Fibroblast of lung (primary cell): ENCODE results near the gene BZW2. TPM values are rescaled to one million over a fixed set of nuclear protein-coding genes. Genes with fewer than 3 reads are reported as not detected.
"Not testable (repeated sequence)": the region's sequence is repeated elsewhere in the genome, so short reads cannot be mapped to it uniquely, and the experiment has no call there.

Source experiments
- DNase-seq, 2 donors: peaks; one replicate each; pipeline versions ENCODE4 v3.0.0 to v3.0.0-alpha.2; 2010; ENCODE audit warnings: low read depth in 2 of 2
- H2AFZ ChIP-seq: 2 replicates; pipeline ENCODE4 v1.5.1; 2012; ENCODE audit warnings: low read length, control low read depth, inconsistent platforms
- H3K27ac ChIP-seq: 2 replicates; pipeline ENCODE4 v1.5.1; 2011; ENCODE audit warnings: low read length, control low read depth; ENCODE audit not compliant: insufficient read depth
- H3K27me3 ChIP-seq: 2 replicates; pipeline ENCODE4 v1.5.1; 2011; ENCODE audit warnings: mild to moderate bottlenecking, low read length; ENCODE audit not compliant: control insufficient read depth, insufficient read depth
- H3K36me3 ChIP-seq: 2 replicates; pipeline ENCODE4 v1.5.1; 2011; ENCODE audit warnings: low read length; ENCODE audit not compliant: control insufficient read depth, insufficient read depth
- H3K4me1 ChIP-seq: 2 replicates; pipeline ENCODE4 v1.5.1; 2011; ENCODE audit warnings: low read length; ENCODE audit not compliant: control insufficient read depth, insufficient read depth; ENCODE audit errors: extremely low read depth
- H3K4me2 ChIP-seq: 2 replicates; pipeline ENCODE4 v1.5.1; 2011; ENCODE audit warnings: low read length, control low read depth; ENCODE audit not compliant: insufficient read depth; ENCODE audit errors: extremely low read depth
- H3K4me3 ChIP-seq, 4 experiments: fragments of 200-600 bp in 1 of 4; sonication (generic) in 1 of 4; replicated peaks in 1 of 4; 2 replicates each; pipeline ENCODE4 v1.5.1; 2011 to 2016; ENCODE audit warnings: low read length in 4 of 4, low read depth in 3 of 4, mild to moderate bottlenecking in 3 of 4, control low read depth in 2 of 4, inconsistent platforms in 1 of 4, mixed read lengths in 1 of 4; ENCODE audit not compliant: insufficient read depth in 1 of 4; ENCODE audit errors: control extremely low read depth in 1 of 4
- H3K79me2 ChIP-seq: 2 replicates; pipeline ENCODE4 v1.5.1; 2012; ENCODE audit warnings: mild to moderate bottlenecking, low read length, inconsistent platforms; ENCODE audit not compliant: control insufficient read depth, insufficient read depth
- H3K9ac ChIP-seq: 2 replicates; pipeline ENCODE4 v1.5.1; 2011; ENCODE audit warnings: mild to moderate bottlenecking, low read length, control low read depth; ENCODE audit not compliant: insufficient read depth
- H3K9me3 ChIP-seq: 2 replicates; pipeline ENCODE4 v1.5.1; 2012; ENCODE audit warnings: low read depth, low read length; ENCODE audit not compliant: control insufficient read depth, insufficient read depth
- H4K20me1 ChIP-seq: 2 replicates; pipeline ENCODE4 v1.5.1; 2011; ENCODE audit warnings: low read length; ENCODE audit not compliant: control insufficient read depth, insufficient read depth; ENCODE audit errors: extremely low read depth
- EZH2 ChIP-seq: IDR thresholded peaks from 2 replicates; pipeline ENCODE4 v1.5.1; 2012; ENCODE audit warnings: low read length, control low read depth, mild to moderate bottlenecking; ENCODE audit errors: missing control alignments
- polyA plus RNA-seq, 2 donors: library from polyadenylated mRNA; depleted of rRNA in 1 of 2; stranded (reverse) in 1 of 2; unstranded in 1 of 2; fragments of >200 nt; gene quantifications; 2 replicates each; pipeline ENCODE4 v1.2.1, GENCODE V29; 2011 to 2012; ENCODE audit warnings: missing spikeins in 1 of 2
- total RNA-seq: library from RNA; depleted of rRNA; stranded (reverse); fragments of >200 nt; gene quantifications from 2 replicates; pipeline ENCODE4 v1.2.1, GENCODE V29; 2014
- TF ChIP-seq, protein P1 (sequence below), 2 donors: IDR thresholded peaks in 1 of 2; conservative IDR thresholded peaks in 1 of 2; 1 replicate in 1 of 2; 2 replicates in 1 of 2; pipeline ENCODE4 v1.5.1; 2011 to 2012; ENCODE audit warnings: low read length in 2 of 2, control low read depth in 1 of 2, inconsistent platforms in 1 of 2, low read depth in 1 of 2, mild to moderate bottlenecking in 1 of 2

BZW2 gene
- total and polyA plus RNA-seq, 2 donors (not counting 1 experiment from before 2014, with no cell fraction given): 43.3 to 88.8 TPM

DNA sequence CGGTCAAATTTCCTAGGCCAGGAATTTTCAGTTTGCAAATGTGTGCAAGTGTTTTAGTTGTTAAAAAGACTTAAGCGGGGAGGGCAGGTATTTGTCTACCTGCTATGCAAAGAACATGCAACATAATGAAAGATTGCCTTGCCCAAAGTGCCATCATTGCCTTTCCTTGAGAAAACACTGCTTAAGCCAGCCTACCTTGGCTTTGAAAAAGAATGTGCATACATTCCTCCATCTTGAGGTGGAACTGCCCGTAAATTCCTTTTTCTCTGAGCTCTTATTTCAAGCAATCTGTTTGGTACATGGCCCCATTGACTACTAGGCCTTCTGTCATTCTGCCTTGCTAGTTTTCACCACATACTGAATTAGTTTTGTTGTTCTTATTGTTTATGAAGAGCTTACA, 29.3 kb downstream of the BZW2 start:
- Histone ChIP-seq H3K9me3 (no peaks in the 10 kb centered on the region), H3K9ac (no peak overlapping the region), H3K79me2 (peaks cover 10% of the 10 kb centered on the region), H3K27ac (no peak overlapping the region), H4K20me1 (no peaks in the 10 kb centered on the region), H3K4me3 (no peak overlapping the region), H3K27me3 (no peaks in the 10 kb centered on the region), H3K4me1 (peaks cover 2% of the 10 kb centered on the region), H2AFZ (no peak overlapping the region), H3K4me2 (no peak overlapping the region), H3K36me3 (no peaks in the 10 kb centered on the region)
- no peak for DNase-seq
- TF ChIP-seq EZH2: no peak
- TF ChIP-seq, protein P1, sequence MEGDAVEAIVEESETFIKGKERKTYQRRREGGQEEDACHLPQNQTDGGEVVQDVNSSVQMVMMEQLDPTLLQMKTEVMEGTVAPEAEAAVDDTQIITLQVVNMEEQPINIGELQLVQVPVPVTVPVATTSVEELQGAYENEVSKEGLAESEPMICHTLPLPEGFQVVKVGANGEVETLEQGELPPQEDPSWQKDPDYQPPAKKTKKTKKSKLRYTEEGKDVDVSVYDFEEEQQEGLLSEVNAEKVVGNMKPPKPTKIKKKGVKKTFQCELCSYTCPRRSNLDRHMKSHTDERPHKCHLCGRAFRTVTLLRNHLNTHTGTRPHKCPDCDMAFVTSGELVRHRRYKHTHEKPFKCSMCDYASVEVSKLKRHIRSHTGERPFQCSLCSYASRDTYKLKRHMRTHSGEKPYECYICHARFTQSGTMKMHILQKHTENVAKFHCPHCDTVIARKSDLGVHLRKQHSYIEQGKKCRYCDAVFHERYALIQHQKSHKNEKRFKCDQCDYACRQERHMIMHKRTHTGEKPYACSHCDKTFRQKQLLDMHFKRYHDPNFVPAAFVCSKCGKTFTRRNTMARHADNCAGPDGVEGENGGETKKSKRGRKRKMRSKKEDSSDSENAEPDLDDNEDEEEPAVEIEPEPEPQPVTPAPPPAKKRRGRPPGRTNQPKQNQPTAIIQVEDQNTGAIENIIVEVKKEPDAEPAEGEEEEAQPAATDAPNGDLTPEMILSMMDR (conservative IDR thresholded peaks at IDR 0.05 in 1 of 2, IDR thresholded peaks at IDR 0.05 in 1 of 2; ENCODE audit: low read depth in 1 of 2, low read length in 2 of 2): no peak

DNA sequence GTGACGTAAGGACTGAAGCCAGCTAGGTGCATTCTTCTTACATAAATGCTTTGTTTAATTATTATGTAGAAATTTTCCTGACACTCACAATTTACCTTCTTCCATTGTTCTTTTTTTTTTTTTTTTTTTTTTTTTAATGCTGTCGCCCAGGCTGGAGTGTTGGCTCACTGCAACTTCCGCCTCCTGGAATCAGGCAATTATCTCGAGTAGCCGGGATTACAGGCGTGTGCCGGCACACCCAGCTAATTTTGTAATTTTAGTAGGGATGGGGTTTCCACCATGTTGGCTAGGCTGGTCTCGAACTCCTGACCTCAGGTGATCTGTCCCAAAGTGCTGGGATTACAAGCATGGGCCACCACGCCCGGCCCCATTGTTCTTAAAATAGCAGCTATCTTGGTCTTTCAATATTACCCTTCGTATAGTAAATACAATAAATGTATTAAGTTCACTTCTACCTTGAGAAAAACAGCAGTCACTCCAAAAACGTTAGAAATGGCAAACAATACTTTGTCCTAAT, 32.1 kb downstream of the BZW2 start:
- H3K4me1 ChIP-seq: no peaks in the 10 kb centered on the region
- H3K36me3 ChIP-seq: no peaks in the 10 kb centered on the region
- no peak for DNase-seq
- no peaks in the 10 kb centered on the region for H4K20me1 ChIP-seq
- no peak for TF ChIP-seq EZH2
- TF ChIP-seq, protein P1 (conservative IDR thresholded peaks at IDR 0.05 in 1 of 2, IDR thresholded peaks at IDR 0.05 in 1 of 2; ENCODE audit: low read depth in 1 of 2, low read length in 2 of 2): no peak
- H3K27me3 ChIP-seq: no peaks in the 10 kb centered on the region
- no peak overlapping the region for H3K9ac ChIP-seq
- H3K9me3 ChIP-seq: no peaks in the 10 kb centered on the region
- no peaks in the 10 kb centered on the region for H3K79me2 ChIP-seq
- no peak overlapping the region for H3K27ac ChIP-seq
- H2AFZ ChIP-seq: no peak overlapping the region
- no peak overlapping the region for H3K4me2 ChIP-seq
- no peak overlapping the region for H3K4me3 ChIP-seq

DNA sequence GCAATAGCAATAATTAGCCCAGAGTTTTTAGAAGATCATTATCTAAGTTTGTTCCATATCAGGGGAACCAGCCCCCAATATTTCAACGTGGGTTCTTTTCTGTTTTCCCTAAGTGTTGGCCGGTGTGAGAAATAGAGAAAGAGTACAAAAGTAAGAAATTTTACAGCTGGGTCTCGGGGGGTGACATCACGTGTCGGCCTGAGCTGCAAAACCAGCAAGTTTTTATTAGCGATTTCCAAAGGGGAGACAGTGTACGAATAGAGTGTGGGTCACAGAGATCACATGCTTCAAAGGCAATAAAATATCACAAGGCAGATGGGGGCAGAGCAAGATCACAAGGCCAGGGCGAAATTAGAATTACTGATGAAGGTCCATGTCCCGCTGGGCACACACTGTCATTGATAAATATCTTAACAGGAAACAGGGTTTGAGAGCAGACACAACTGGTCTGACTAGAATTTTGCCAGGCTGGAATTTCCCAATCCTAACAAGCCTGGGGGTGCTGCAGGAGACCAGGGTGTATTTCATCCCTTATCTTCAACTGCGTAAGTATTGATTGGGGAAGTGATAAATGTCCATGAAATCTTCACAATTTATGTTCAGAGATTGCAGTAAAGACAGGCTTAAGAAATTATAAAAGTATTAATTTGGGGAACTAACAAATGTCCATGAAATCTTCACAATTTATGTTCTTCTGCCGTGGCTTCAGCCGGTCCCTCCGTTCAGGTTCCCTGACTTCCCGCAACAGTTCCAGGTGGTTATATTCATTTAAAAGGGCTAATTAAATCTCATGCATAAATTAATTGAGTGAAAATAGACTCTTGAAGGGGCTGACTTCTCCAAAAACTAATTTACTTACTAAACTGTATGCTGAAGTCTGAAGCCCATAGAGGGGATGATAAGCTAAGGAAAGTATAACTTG, 32.9 kb downstream of the BZW2 start:
- H3K4me3 ChIP-seq, H4K20me1 ChIP-seq, DNase-seq, H2AFZ ChIP-seq, H3K4me1 ChIP-seq, H3K9me3 ChIP-seq, H3K79me2 ChIP-seq, H3K9ac ChIP-seq, H3K36me3 ChIP-seq, H3K27ac ChIP-seq, H3K27me3 ChIP-seq, H3K4me2 ChIP-seq: not testable (repeated sequence)
